ENCODE data around the gene RNF181. TPM values are rescaled to one million over a fixed set of nuclear protein-coding genes. Genes with fewer than 3 reads are reported as not detected.

The RNF181 gene
- total and polyA plus RNA-seq, 2 of the 13 experiments (the other 11 are each of a cell fraction or from before 2014, with no cell fraction given): 224 to 578 TPM

DNA sequence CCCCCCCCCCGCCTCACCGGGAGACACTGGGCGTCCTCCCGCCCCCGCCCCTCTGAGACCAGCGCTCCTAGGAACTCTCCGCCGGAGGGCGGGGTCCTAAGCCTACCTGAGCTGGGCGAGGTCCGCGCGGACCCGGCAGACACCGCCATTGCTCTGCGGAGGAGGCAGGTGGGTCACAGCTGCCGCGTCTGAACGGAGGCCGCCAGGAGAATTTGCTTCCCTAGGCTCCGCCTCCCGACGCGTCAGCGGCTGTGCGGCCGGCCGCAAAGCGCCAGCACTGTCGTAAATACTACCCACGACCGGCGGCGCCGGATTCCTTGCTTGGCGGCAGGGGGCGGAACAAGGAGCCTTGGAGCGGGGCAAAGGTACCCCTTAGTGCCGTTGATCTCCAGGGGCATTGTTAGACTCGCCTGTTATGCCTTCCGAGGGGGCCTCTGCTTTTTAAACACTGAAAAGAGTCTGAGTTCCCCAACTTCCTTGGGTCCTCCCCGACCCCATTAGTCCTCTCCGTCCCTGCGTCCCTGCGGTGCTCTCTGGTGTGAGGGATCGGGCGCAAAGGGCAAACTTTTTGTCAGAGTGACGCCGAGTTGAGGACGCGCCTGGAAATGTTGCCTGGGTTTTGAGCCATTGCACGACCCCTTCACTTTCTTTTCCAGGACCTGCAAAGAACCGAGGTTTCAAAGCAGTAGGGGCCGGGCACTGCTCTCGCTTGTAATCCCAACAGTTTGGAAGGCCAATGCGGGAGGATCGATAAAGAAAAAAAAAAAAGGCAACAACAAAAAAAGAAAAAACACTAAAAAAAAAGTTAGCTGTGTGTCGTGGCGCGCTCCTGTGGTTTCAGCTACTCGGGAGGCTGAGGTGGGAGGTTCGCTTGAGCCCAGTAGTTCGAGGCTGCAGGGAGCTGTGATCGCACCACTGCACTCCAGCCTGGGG is 34.0 kb upstream of the RNF181 start, which contains the start of gene GGCX (continued):
- peak; percentile 65 for TF ChIP-seq PHF5A (CRISPR knock-in tag; IDR thresholded peaks at IDR 0.05; ENCODE audit: low read depth, unreplicated experiment)
- TF ChIP-seq SMAD1 (CRISPR knock-in tag; IDR thresholded peaks at IDR 0.05; ENCODE audit: borderline replicate concordance, low read depth): peak; percentile 45; the same call in 1 of the 2 replicates
- TF ChIP-seq ZNF513 (CRISPR knock-in tag; conservative IDR thresholded peaks at IDR 0.05): no peak
- TF ChIP-seq NONO (IDR thresholded peaks at IDR 0.05): no peak
- TF ChIP-seq NONO (CRISPR knock-in tag; conservative IDR thresholded peaks at IDR 0.05): peak; percentile 85
- no peak for TF ChIP-seq ZNF17 (CRISPR knock-in tag; IDR thresholded peaks at IDR 0.05)
- TF ChIP-seq ZNF674 (CRISPR knock-in tag; IDR thresholded peaks at IDR 0.05; ENCODE audit: low read depth): no peak
- TF ChIP-seq, protein P1, sequence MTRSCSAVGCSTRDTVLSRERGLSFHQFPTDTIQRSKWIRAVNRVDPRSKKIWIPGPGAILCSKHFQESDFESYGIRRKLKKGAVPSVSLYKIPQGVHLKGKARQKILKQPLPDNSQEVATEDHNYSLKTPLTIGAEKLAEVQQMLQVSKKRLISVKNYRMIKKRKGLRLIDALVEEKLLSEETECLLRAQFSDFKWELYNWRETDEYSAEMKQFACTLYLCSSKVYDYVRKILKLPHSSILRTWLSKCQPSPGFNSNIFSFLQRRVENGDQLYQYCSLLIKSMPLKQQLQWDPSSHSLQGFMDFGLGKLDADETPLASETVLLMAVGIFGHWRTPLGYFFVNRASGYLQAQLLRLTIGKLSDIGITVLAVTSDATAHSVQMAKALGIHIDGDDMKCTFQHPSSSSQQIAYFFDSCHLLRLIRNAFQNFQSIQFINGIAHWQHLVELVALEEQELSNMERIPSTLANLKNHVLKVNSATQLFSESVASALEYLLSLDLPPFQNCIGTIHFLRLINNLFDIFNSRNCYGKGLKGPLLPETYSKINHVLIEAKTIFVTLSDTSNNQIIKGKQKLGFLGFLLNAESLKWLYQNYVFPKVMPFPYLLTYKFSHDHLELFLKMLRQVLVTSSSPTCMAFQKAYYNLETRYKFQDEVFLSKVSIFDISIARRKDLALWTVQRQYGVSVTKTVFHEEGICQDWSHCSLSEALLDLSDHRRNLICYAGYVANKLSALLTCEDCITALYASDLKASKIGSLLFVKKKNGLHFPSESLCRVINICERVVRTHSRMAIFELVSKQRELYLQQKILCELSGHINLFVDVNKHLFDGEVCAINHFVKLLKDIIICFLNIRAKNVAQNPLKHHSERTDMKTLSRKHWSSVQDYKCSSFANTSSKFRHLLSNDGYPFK (CRISPR knock-in tag; IDR thresholded peaks at IDR 0.05; ENCODE audit: borderline replicate concordance): peak; percentile 99
- TF ChIP-seq, protein P2, sequence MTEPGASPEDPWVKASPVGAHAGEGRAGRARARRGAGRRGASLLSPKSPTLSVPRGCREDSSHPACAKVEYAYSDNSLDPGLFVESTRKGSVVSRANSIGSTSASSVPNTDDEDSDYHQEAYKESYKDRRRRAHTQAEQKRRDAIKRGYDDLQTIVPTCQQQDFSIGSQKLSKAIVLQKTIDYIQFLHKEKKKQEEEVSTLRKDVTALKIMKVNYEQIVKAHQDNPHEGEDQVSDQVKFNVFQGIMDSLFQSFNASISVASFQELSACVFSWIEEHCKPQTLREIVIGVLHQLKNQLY (CRISPR knock-in tag; IDR thresholded peaks at IDR 0.05): no peak
- peak; percentile 87; the same call in 1 of the 2 replicates for TF ChIP-seq NR0B2 (CRISPR knock-in tag; IDR thresholded peaks at IDR 0.05)
